IMR-90 (cell line): Measurements from ENCODE around the gene CDH13. TPM values are rescaled to one million over a fixed set of nuclear protein-coding genes. Genes with fewer than 3 reads are reported as not detected.

ENCODE experiments used
- MAZ ChIP-seq: IDR thresholded peaks from 2 replicates; pipeline ENCODE4 v1.6.1; 2012; ENCODE audit warnings: low read depth, mild to moderate bottlenecking, low read length, improper control_type of control experiment, moderate library complexity, borderline replicate concordance
- USF2 ChIP-seq: fragments of 150-350 bp; IDR thresholded peaks from 2 replicates; pipeline ENCODE4 v1.6.1; 2017; ENCODE audit warnings: mild to moderate bottlenecking, antibody characterized with exemption, low read length, low read depth
- polyA plus RNA-seq, 3 experiments: library from polyadenylated mRNA; depleted of rRNA; stranded (reverse); fragments of >200 nt; gene quantifications; 2 replicates each; pipeline ENCODE4 v1.2.3, GENCODE V29; 2012; ENCODE audit warnings: low replicate concordance in 1 of 3
- total RNA-seq: library from RNA; depleted of rRNA; stranded (reverse); fragments of >200 nt; gene quantifications from 2 replicates; pipeline ENCODE4 v1.2.3, GENCODE V29; 2012

Gene CDH13
- total and polyA plus RNA-seq, 2 of the 4 experiments (the other 2 are of a cell fraction): 61.6 to 74.7 TPM

DNA sequence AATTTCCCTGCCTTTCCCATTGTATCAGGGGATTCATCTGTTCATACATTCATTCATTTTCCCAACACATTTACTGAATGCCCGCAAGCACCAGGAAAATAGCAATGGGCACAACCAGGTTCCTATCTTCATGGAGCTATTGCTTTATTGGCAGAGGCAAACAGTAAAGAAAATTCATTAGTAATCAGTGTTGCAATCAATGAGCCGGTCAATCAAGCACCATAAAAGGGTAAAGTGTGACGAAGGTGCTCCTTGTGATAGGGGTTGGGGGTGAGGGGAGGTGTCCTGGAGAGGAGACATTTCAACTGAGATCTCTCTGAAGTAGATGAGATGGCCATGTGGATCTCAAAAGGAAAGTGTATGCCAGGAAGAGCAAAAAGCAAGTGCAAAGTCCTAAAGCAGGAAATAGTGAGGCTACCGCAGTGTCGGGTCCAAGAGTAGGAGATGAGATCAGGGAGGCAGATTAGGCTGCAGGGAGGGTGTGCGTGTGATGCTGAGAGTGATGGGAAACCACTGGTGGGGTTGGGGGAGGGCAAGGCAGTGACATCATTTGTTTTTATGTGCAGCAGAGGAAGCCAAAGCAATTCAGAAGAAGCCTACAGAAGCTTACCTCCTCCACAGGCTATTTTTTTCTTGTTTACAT, 28.4 kb downstream of the CDH13 start (continued):
- TF ChIP-seq USF2 (no peak), MAZ (peak; percentile 53; the same call in 1 of the 2 replicates)
